Natural killer cell (primary cell): ENCODE results near the gene EXOC6B. TPM values are rescaled to one million over a fixed set of nuclear protein-coding genes. Genes with fewer than 3 reads are reported as not detected.
A peak's percentile ranks its signal among the peaks of the same experiment; 100 is the strongest.

Experiments used
- ATAC-seq, 3 donors: fragments of 150-1000 bp in 2 of 3; fragments of 200-7000 bp in 1 of 3; cut with Tn5 transposase; 1 replicate in 1 of 3; 2 replicates in 2 of 3; pipeline ENCODE4 v1.10.0; 2021; ENCODE audit warnings: mild to moderate bottlenecking in 2 of 3, moderate library complexity in 2 of 3
- DNase-seq, 2 donors: peaks; one replicate each; pipeline versions ENCODE4 v3.0.0 to v3.0.0-alpha.2; 2013 to 2021; ENCODE audit warnings: mixed read lengths in 1 of 2
- H3K27ac ChIP-seq: one replicate; pipeline ENCODE4 v1.5.1; 2013; ENCODE audit warnings: mild to moderate bottlenecking, low read length
- H3K27me3 ChIP-seq: one replicate; pipeline ENCODE4 v1.6.1; 2013; ENCODE audit warnings: low read length; ENCODE audit not compliant: control insufficient read depth, insufficient read depth
- H3K36me3 ChIP-seq: one replicate; pipeline ENCODE4 v1.6.1; 2013; ENCODE audit warnings: low read length; ENCODE audit not compliant: control insufficient read depth, insufficient read depth
- H3K4me1 ChIP-seq: one replicate; pipeline ENCODE4 v1.6.1; 2013; ENCODE audit warnings: low read length; ENCODE audit not compliant: control insufficient read depth, insufficient read depth
- H3K4me3 ChIP-seq: one replicate; pipeline ENCODE4 v1.5.1; 2013; ENCODE audit warnings: low read length
- H3K9me3 ChIP-seq: one replicate; pipeline ENCODE4 v1.6.1; 2013; ENCODE audit warnings: low read length; ENCODE audit not compliant: control insufficient read depth, insufficient read depth
- H3K27ac Mint-ChIP-seq, 2 donors: one replicate each; pipeline ENCODE4 v1.8.0; 2022; ENCODE audit warnings: mild to moderate bottlenecking in 2 of 2, mixed read lengths in 2 of 2, moderate library complexity in 1 of 2
- H3K27me3 Mint-ChIP-seq, 2 donors: one replicate each; pipeline ENCODE4 v1.8.0; 2022; ENCODE audit warnings: low read depth in 2 of 2, mixed read lengths in 2 of 2
- H3K36me3 Mint-ChIP-seq: one replicate; pipeline ENCODE4 v1.8.0; 2022; ENCODE audit warnings: mixed read lengths
- H3K4me1 Mint-ChIP-seq, 2 donors: one replicate each; pipeline ENCODE4 v1.8.0; 2022; ENCODE audit warnings: mixed read lengths in 2 of 2
- H3K4me3 Mint-ChIP-seq: one replicate; pipeline ENCODE4 v1.8.0; 2022; ENCODE audit warnings: mild to moderate bottlenecking, moderate library complexity, mixed read lengths
- H3K9me3 Mint-ChIP-seq, 2 donors: one replicate each; pipeline ENCODE4 v1.8.0; 2022; ENCODE audit warnings: mixed read lengths in 2 of 2
- WGBS: methylation state at CpG from one replicate; pipeline ENCODE4 v1.1.7; 2013; ENCODE audit warnings: missing lambda C conversion rate; ENCODE audit not compliant: insufficient coverage; 5-methylcytosine and 5-hydroxymethylcytosine counted together
- intact Hi-C: fragments of 100-400 bp; cut with micrococcal nuclease; formaldehyde crosslinking; loops from one replicate; pipeline ENCODE4 v1.14.2; 2022
- total RNA-seq, 4 donors: library from RNA; stranded (reverse); fragments of 120-200 nt in 1 of 4; gene quantifications; one replicate each; pipeline versions ENCODE4 v1.2.3 to v1.2.4, GENCODE V29; 2013 to 2022
- TF ChIP-seq, protein P1 (sequence below): fragments of 200-600 bp; IDR thresholded peaks from one replicate; pipeline ENCODE4 v1.8.0; 2022; ENCODE audit warnings: antibody characterized with exemption

Gene EXOC6B
- total RNA-seq, 3 donors from 2014 or later (not counting 1 experiment from before 2014, with no cell fraction given), result 16.6 to 17.2 (median 17.1) TPM

DNA sequence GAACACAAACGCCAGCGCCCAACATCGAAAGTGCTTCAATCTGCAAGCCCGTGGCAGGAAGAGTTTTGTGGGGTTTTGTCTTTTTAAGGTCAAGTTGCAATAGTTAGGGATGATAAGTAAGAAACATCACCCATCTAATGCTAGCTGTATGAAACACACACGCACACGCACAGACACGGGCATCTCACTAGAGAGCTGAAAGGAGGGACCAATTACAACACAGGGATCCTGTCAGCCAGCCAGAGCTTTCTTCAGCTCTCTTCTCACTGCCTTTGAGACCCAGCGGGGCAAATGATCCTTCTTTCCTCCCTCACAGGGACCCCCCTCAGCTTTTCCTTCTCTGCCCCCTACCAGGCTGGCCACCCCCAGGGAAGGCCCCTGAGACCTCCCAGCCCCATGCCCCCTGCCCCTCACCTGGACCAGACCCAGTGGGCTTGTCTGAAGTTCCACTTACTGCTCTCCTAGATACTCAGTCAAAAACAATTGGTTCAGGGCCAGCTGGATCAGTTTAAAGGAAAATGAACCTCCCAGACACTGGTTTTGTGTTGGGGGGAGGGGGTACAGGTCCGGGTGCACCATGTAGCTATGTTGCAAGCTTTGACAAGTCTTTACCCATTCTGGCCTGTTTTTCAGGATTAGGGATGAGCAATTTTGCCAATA, 696.0 kb downstream of the EXOC6B start:
- DNase-seq (no peak), ATAC-seq (no peak)
- Mint-ChIP-seq H3K27ac (no peak overlapping the region), H3K9me3 (no peaks in the 10 kb centered on the region), H3K27me3 (no peaks in the 10 kb centered on the region), H3K4me1 (no peaks in the 10 kb centered on the region), H3K36me3 (no peaks in the 10 kb centered on the region), H3K4me3 (no peak overlapping the region)
- H3K27me3 ChIP-seq, result no peaks in the 10 kb centered on the region
- intact Hi-C loops, result no loop called here
- H3K4me3 ChIP-seq, result no peak overlapping the region
- TF ChIP-seq, protein P1, sequence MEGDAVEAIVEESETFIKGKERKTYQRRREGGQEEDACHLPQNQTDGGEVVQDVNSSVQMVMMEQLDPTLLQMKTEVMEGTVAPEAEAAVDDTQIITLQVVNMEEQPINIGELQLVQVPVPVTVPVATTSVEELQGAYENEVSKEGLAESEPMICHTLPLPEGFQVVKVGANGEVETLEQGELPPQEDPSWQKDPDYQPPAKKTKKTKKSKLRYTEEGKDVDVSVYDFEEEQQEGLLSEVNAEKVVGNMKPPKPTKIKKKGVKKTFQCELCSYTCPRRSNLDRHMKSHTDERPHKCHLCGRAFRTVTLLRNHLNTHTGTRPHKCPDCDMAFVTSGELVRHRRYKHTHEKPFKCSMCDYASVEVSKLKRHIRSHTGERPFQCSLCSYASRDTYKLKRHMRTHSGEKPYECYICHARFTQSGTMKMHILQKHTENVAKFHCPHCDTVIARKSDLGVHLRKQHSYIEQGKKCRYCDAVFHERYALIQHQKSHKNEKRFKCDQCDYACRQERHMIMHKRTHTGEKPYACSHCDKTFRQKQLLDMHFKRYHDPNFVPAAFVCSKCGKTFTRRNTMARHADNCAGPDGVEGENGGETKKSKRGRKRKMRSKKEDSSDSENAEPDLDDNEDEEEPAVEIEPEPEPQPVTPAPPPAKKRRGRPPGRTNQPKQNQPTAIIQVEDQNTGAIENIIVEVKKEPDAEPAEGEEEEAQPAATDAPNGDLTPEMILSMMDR, result no peak
- H3K36me3 ChIP-seq, result no peaks in the 10 kb centered on the region
- 87% methylated on average over 9 of the region's 9 CpGs for WGBS
- H3K9me3 ChIP-seq, result no peaks in the 10 kb centered on the region
- H3K4me1 ChIP-seq, result no peaks in the 10 kb centered on the region
- no peak overlapping the region for H3K27ac ChIP-seq

DNA sequence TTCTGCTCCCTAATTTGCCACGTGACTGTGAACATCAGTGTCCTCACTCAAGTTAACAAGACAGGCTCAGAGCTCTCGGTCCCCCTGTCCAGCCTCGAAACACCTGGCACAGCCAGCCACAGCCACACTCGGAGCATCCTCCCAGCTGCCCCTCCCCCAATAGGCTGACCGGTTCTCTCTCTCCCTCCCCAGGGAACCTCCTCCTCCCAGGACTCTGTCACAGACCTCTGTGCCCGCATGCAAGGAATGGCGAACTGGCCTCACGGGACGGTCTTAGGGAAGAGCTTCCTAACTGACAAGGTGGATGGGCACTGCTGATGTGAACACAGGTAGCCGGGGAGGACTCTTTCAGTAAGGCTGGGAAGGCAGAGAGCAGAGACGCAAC, 697.0 kb downstream of the EXOC6B start:
- no peak overlapping the region for H3K4me3 Mint-ChIP-seq
- 86% methylated on average over 11 of the region's 11 CpGs for WGBS
- TF ChIP-seq, protein P1, result no peak
- intact Hi-C loops, result no loop called here
- no peaks in the 10 kb centered on the region for H3K9me3 Mint-ChIP-seq
- Histone ChIP-seq H3K27ac (no peak overlapping the region), H3K9me3 (no peaks in the 10 kb centered on the region), H3K27me3 (no peaks in the 10 kb centered on the region), H3K4me3 (no peak overlapping the region), H3K4me1 (no peaks in the 10 kb centered on the region), H3K36me3 (no peaks in the 10 kb centered on the region)
- DNase-seq (no peak), ATAC-seq (no peak)
- no peaks in the 10 kb centered on the region for H3K4me1 Mint-ChIP-seq
- H3K27ac Mint-ChIP-seq, result no peak overlapping the region
- H3K27me3 Mint-ChIP-seq, result no peaks in the 10 kb centered on the region
- no peaks in the 10 kb centered on the region for H3K36me3 Mint-ChIP-seq

DNA sequence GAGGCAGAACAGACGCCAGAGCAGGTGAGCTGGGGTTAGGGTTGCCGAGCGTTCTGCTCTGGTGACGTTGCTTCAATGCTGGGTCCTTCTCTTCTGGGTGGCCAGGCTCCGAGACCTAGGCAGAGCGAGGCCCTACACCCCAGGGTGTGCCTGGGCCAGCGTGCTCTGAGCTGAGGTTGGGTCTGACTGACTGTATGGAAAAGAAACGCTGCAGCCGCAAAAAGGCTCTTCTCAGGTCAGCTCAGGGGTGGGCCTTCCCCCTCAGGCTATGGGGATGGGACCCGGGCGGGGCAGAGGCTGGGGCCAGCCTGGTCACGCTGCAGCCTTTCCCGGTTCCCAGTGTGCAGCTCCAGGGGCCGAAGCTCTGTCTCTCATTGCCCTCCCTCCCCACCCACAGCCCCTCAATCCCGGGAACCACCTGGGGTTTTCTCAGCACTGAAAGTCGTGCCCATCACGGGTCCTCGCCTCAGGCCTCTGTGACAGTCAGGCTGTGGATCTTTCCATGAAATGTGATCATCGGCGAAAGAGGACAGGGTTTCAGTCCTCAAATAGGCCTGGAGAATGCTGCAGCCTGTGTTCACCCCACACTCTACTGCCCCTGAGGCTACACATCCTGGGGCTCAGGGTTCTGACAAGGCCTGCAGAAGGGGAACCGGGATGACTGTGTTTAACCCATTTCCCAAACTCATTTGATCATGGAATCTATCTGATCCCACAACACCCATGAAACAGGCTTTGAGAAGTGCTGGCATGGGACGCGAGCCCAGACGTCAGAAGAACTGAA, 697.6 kb downstream of the EXOC6B start:
- Histone ChIP-seq H3K27ac (no peak overlapping the region), H3K36me3 (no peaks in the 10 kb centered on the region), H3K4me3 (no peak overlapping the region), H3K27me3 (no peaks in the 10 kb centered on the region), H3K4me1 (no peaks in the 10 kb centered on the region), H3K9me3 (no peaks in the 10 kb centered on the region)
- no peaks in the 10 kb centered on the region for H3K36me3 Mint-ChIP-seq
- H3K27ac Mint-ChIP-seq, result no peak overlapping the region
- no peak for ATAC-seq
- no peak overlapping the region for H3K4me3 Mint-ChIP-seq
- TF ChIP-seq, protein P1, result no peak
- no peaks in the 10 kb centered on the region for H3K9me3 Mint-ChIP-seq
- H3K4me1 Mint-ChIP-seq, result no peaks in the 10 kb centered on the region
- 89% methylated on average over 24 of the region's 24 CpGs for WGBS
- DNase-seq, result peak in 1 of 2 donors; percentile 11
- no peaks in the 10 kb centered on the region for H3K27me3 Mint-ChIP-seq
- intact Hi-C loops, result no loop called here
